Right atrium auricular region (tissue), 2 donors: ENCODE data around the gene ZFAND3. TPM values are rescaled to one million over a fixed set of nuclear protein-coding genes. Genes with fewer than 3 reads are reported as not detected.

ENCODE experiments used
- DNase-seq: peaks from one replicate; pipeline ENCODE4 v3.0.0-alpha.2; 2019; ENCODE audit warnings: low spot score
- H3K27ac ChIP-seq, 2 donors: fragments of 200-600 bp; sonication (generic); 1 replicate in 1 of 2; 2 replicates in 1 of 2; pipeline ENCODE4 v1.5.1; 2016 to 2019
- H3K27me3 ChIP-seq, 2 donors: fragments of 200-600 bp; sonication (generic); one replicate each; pipeline versions ENCODE4 v1.5.1 to v1.6.0; 2017 to 2019
- H3K36me3 ChIP-seq: fragments of 200-600 bp; sonication (generic); one replicate; pipeline ENCODE4 v1.5.1; 2016
- H3K4me1 ChIP-seq, 2 donors: fragments of 200-600 bp; sonication (generic); one replicate each; pipeline versions ENCODE4 v1.5.1 to v1.6.0; 2017 to 2019
- H3K4me3 ChIP-seq, 2 donors: fragments of 200-600 bp; sonication (generic); 1 replicate in 1 of 2; 2 replicates in 1 of 2; pipeline ENCODE4 v1.5.1; 2017 to 2019; ENCODE audit warnings: mild to moderate bottlenecking in 1 of 2, moderate library complexity in 1 of 2
- H3K9me3 ChIP-seq, 2 donors: fragments of 200-600 bp; sonication (generic); one replicate each; pipeline ENCODE4 v1.5.1; 2019
- total RNA-seq, 2 donors: library from RNA; depleted of rRNA; stranded (reverse); fragments of >200 nt; gene quantifications; one replicate each; pipeline ENCODE4 v1.1.0, GENCODE V29; 2016
- TF ChIP-seq, protein P1 (sequence below), 2 donors: fragments of 200-600 bp; sonication (generic); IDR thresholded peaks; one replicate each; pipeline ENCODE4 v1.5.1; 2019; ENCODE audit warnings: antibody characterized with exemption in 2 of 2

Gene ZFAND3
- total RNA-seq, 2 donors from 2014 or later: 36.7 to 40.0 TPM

DNA sequence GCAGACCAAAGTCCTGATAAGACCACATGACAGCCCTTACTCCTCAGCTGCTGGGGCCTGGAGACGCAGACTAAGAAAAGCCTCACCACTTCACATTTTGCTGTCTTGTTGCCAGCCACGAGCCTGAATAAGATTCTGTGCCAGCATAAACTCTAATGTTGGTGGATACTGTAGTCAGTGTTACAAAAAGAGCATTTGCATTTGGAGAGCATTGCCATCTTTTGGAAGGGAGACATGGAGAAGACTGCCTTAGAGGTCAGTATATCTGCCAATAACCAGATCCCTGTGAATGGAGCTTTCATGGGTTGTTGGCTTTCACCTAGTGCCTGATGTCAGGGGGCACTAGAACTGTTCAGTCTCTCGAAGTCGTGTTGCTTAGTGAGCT lies 315.2 kb downstream of the ZFAND3 start:
- Histone ChIP-seq H3K27ac (peak overlapping the region; percentile 32 to 50), H3K27me3 (no peaks in the 10 kb centered on the region), H3K36me3 (no peaks in the 10 kb centered on the region), H3K4me3 (no peak overlapping the region), H3K4me1 (peaks cover 0 to 27% of the 10 kb centered on the region in 2 donors), H3K9me3 (no peaks in the 10 kb centered on the region)
- TF ChIP-seq, protein P1, sequence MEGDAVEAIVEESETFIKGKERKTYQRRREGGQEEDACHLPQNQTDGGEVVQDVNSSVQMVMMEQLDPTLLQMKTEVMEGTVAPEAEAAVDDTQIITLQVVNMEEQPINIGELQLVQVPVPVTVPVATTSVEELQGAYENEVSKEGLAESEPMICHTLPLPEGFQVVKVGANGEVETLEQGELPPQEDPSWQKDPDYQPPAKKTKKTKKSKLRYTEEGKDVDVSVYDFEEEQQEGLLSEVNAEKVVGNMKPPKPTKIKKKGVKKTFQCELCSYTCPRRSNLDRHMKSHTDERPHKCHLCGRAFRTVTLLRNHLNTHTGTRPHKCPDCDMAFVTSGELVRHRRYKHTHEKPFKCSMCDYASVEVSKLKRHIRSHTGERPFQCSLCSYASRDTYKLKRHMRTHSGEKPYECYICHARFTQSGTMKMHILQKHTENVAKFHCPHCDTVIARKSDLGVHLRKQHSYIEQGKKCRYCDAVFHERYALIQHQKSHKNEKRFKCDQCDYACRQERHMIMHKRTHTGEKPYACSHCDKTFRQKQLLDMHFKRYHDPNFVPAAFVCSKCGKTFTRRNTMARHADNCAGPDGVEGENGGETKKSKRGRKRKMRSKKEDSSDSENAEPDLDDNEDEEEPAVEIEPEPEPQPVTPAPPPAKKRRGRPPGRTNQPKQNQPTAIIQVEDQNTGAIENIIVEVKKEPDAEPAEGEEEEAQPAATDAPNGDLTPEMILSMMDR (IDR thresholded peaks at IDR 0.05): no peak
- no peak for DNase-seq

DNA sequence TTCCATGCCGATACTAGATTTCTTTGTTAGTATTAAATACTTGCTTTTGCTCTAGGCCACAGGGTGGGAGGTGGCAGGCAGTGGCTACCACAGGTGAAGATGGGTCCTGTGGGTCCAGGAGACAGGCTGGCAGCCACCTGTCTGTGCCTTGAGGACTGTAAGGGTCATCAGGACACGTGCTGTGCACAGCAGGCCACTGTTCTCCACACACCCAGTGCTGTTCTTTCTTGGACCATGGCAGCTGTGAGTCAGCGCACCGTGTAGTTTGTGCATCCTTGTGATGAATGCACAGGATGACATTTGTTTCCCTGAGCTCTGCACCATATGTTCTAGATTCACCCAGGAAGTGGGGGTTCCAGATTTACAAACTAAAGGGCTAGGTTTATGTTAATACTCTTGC lies 317.0 kb downstream of the ZFAND3 start:
- Histone ChIP-seq H3K4me3 (no peak overlapping the region), H3K27me3 (no peaks in the 10 kb centered on the region), H3K4me1 (peaks cover 0 to 21% of the 10 kb centered on the region in 2 donors), H3K27ac (no peak overlapping the region), H3K9me3 (no peaks in the 10 kb centered on the region), H3K36me3 (no peaks in the 10 kb centered on the region)
- TF ChIP-seq, protein P1 (IDR thresholded peaks at IDR 0.05): no peak
- DNase-seq: no peak

DNA sequence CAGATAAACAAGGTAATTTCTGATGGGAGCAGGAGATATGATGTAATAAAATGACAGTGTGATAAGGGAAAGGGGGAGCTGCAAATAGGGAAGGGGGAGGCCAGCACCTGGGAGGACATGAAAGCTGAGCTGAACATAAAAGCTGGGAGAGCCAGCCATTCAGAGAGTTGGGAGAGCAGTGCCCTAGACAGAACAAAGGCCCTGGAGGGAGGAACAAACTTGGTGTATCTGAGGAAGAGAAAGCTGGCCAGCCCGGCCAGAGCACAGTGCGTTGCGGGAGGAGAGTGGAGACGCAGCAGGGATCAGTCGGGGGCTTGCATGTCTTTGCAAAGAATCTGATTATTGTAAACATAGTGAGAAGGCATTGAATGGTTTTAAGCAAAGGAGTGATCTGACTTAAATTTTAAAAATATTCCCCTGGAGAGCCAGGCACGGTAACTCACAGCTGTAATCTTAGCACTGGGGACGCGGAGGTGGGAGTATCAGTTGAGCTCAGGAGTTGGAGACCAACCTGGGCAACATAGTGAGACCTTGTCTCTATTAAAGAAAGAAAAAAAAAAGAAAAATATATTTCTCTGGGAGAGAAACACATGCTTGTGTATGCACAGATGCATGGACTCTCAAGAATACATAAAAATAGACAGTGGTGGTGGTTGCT lies 318.2 kb downstream of the ZFAND3 start:
- Histone ChIP-seq H3K4me3 (no peak overlapping the region), H3K27ac (no peak overlapping the region), H3K4me1 (peaks cover 0 to 15% of the 10 kb centered on the region in 2 donors), H3K9me3 (no peaks in the 10 kb centered on the region), H3K36me3 (no peaks in the 10 kb centered on the region), H3K27me3 (no peaks in the 10 kb centered on the region)
- TF ChIP-seq, protein P1 (IDR thresholded peaks at IDR 0.05): no peak
- no peak for DNase-seq

DNA sequence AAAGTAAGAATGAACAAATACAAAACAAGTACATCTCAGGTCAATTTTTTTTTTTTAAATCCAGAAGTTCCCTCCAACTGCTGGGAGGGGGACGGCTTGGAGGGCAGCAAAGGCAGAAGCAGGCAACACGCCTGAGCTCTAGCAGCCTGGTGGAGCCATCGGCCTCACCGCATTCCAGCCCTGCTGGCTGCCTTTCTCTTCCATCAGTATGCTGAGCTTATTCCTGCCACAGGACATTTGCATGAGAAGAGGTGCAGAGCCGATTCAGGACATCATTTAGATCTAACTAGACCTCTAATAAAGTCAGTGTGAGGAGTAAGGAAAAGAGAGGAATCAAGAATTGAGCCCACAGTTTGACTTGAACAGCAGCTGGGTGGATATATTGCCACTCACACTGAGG lies 318.8 kb downstream of the ZFAND3 start:
- Histone ChIP-seq H3K36me3 (no peaks in the 10 kb centered on the region), H3K9me3 (no peaks in the 10 kb centered on the region), H3K27me3 (no peaks in the 10 kb centered on the region), H3K4me3 (no peak overlapping the region), H3K27ac (no peak overlapping the region), H3K4me1 (peaks cover 0 to 21% of the 10 kb centered on the region in 2 donors)
- TF ChIP-seq, protein P1 (IDR thresholded peaks at IDR 0.05): no peak
- DNase-seq: no peak

DNA sequence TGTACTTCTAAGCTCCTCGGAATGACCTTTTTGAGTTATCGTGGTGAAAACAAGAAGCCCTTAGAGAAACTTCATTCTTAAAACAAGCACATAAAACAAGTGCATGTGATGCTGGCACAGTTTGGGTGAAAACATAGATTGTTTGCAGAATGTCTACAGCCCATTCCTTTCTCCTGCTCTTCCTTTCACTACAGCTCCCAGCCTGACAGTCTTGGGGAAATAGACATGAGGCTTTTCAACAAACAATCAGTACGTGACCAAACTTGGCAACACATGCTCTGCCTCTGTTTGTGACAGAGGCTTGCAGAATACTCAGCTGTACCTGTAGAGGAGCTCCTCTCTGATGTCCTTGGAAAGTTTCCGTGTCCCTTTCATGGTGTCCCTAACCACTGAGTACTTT lies 321.6 kb downstream of the ZFAND3 start:
- no peaks in the 10 kb centered on the region for H3K36me3 ChIP-seq
- H3K27ac ChIP-seq: no peak overlapping the region
- no peaks in the 10 kb centered on the region for H3K9me3 ChIP-seq
- peaks cover 0 to 17% of the 10 kb centered on the region in 2 donors for H3K4me1 ChIP-seq
- DNase-seq: no peak
- no peak overlapping the region for H3K4me3 ChIP-seq
- TF ChIP-seq, protein P1 (IDR thresholded peaks at IDR 0.05): no peak
- no peaks in the 10 kb centered on the region for H3K27me3 ChIP-seq

DNA sequence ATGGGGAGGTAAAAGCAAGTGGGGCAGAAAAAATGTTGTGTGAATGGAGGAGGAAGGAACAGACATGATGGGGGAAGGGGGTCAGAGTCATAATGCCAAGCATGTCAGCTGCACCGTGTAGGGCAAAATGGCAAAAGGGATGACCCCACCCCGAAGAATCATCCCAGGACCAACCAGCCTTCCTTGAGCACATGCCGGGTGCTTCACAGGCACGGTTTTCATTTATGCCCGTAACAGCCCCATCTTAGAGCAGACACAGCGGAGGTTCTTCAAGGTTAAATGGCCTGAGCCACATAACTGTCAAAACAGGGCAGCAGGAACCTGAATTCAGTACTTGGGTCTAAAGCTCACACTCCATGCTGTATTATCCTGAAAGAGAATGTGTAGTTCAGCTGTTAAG lies 322.2 kb downstream of the ZFAND3 start:
- Histone ChIP-seq H3K4me3 (no peak overlapping the region), H3K27ac (no peak overlapping the region), H3K27me3 (no peaks in the 10 kb centered on the region), H3K9me3 (no peaks in the 10 kb centered on the region), H3K36me3 (no peaks in the 10 kb centered on the region), H3K4me1 (peaks cover 0 to 15% of the 10 kb centered on the region in 2 donors)
- TF ChIP-seq, protein P1 (IDR thresholded peaks at IDR 0.05): no peak
- DNase-seq: no peak
